HCT116 (cell line): ENCODE measurements around the gene NRCAM. TPM values are rescaled to one million over a fixed set of nuclear protein-coding genes. Genes with fewer than 3 reads are reported as not detected.

Experiments used
- ATAC-seq: fragments of 200-7000 bp; cut with Tn5 transposase; 2 replicates; pipeline ENCODE4 v1.9.1; 2020; ENCODE audit warnings: mild to moderate bottlenecking, moderate library complexity
- BruUV-seq: library from RNA; stranded (reverse); fragments of 400-500 nt; replicated peaks from 2 replicates; lab custom pipeline; 2021; lab: Mats Ljungman, UMichigan
- CTCF ChIA-PET: fragments of 300-600 bp; sonication (Branson Sonifier 250); formaldehyde crosslinking; loops from one replicate; lab custom pipeline; 2021; ENCODE audit warnings: antibody characterized with exemption; lab: Charles Lee
- POLR2A ChIA-PET: fragments of 300-600, 350-600 bp; sonication (Branson Sonifier 250); formaldehyde crosslinking; loops from one replicate; lab custom pipeline; 2021; ENCODE audit warnings: antibody characterized with exemption; lab: Charles Lee
- RAD21 ChIA-PET, 2 experiments: fragments of 300-600 bp; sonication (Branson Sonifier 250); formaldehyde crosslinking; loops; one replicate each; lab custom pipeline; 2023; ENCODE audit warnings: low total read pairs in 2 of 2; ENCODE audit not compliant: uncharacterized antibody in 2 of 2, unreplicated experiment in 2 of 2, low non-redundant PET in 1 of 2; lab: Charles Lee
- DNase-seq: peaks from one replicate; pipeline ENCODE4 v3.0.0-alpha.2; 2010; ENCODE audit warnings: low read depth, low spot score
- H2AFZ ChIP-seq: fragments of 200-600 bp; shearing (Covaris generic), sonication (generic); 2 replicates; pipeline ENCODE4 v1.6.1; 2017; ENCODE audit warnings: low read depth, mixed run types, mixed read lengths, antibody characterized with exemption, low read length; ENCODE audit not compliant: poor library complexity, severe bottlenecking
- H3K27ac ChIP-seq: 2 replicates; pipeline ENCODE4 v1.5.1; 2012; ENCODE audit warnings: low read depth, low read length
- H3K27me3 ChIP-seq: fragments of 200-600 bp; sonication (generic); 2 replicates; pipeline ENCODE4 v1.6.1; 2016; ENCODE audit warnings: mixed run types, low read length, mixed read lengths; ENCODE audit not compliant: insufficient read depth
- H3K36me3 ChIP-seq, 2 experiments: fragments of 200-500 bp in 1 of 2; fragments of 200-600 bp in 1 of 2; sonication (Bioruptor generic) in 1 of 2; sonication (generic) in 1 of 2; 2 replicates each; pipeline versions ENCODE4 v1.5.1 to v1.6.1; 2014 to 2016; ENCODE audit warnings: low read length in 2 of 2, inconsistent platforms in 1 of 2, mixed read lengths in 1 of 2, mixed run types in 1 of 2; ENCODE audit not compliant: insufficient read depth in 2 of 2, control insufficient read depth in 1 of 2
- H3K4me1 ChIP-seq, 2 experiments: fragments of 200-600 bp in 1 of 2; sonication (generic) in 1 of 2; 2 replicates each; pipeline versions ENCODE4 v1.5.1 to v1.6.1; 2012 to 2017; ENCODE audit warnings: low read length in 2 of 2, inconsistent platforms in 1 of 2, mild to moderate bottlenecking in 1 of 2, mixed read lengths in 1 of 2, mixed run types in 1 of 2, moderate library complexity in 1 of 2; ENCODE audit not compliant: insufficient read depth in 2 of 2, control insufficient read depth in 1 of 2
- H3K4me2 ChIP-seq: fragments of 200-600 bp; sonication (generic); 2 replicates; pipeline ENCODE4 v1.6.1; 2017; ENCODE audit warnings: mixed run types, low read length, mixed read lengths
- H3K4me3 ChIP-seq, 2 experiments: fragments of 200-600 bp in 1 of 2; sonication (generic) in 1 of 2; replicated peaks in 1 of 2; 2 replicates each; pipeline ENCODE4 v1.5.1; 2011 to 2016; ENCODE audit warnings: low read length in 2 of 2, control low read depth in 1 of 2, low read depth in 1 of 2, mild to moderate bottlenecking in 1 of 2, mixed read lengths in 1 of 2, mixed run types in 1 of 2
- H3K79me2 ChIP-seq: fragments of 200-600 bp; sonication (generic); 2 replicates; pipeline ENCODE4 v1.6.1; 2017; ENCODE audit warnings: mild to moderate bottlenecking, mixed run types, low read length, moderate library complexity, mixed read lengths; ENCODE audit not compliant: insufficient read depth
- H3K9ac ChIP-seq: fragments of 200-600 bp; sonication (generic); 2 replicates; pipeline ENCODE4 v1.6.1; 2016; ENCODE audit warnings: low read length, mixed read lengths
- H3K9me2 ChIP-seq: fragments of 200-600 bp; sonication (generic), shearing (Covaris generic); 2 replicates; pipeline ENCODE4 v1.6.1; 2017; ENCODE audit warnings: mixed run types, mild to moderate bottlenecking, moderate library complexity; ENCODE audit not compliant: insufficient read depth
- H3K9me3 ChIP-seq, 2 experiments: fragments of 200-500 bp in 1 of 2; fragments of 200-600 bp in 1 of 2; sonication (Bioruptor generic) in 1 of 2; sonication (generic) in 1 of 2; 2 replicates each; pipeline ENCODE4 v1.6.1; 2014 to 2017; ENCODE audit warnings: low read length in 2 of 2, mixed read lengths in 2 of 2, inconsistent platforms in 1 of 2, low read depth in 1 of 2, mild to moderate bottlenecking in 1 of 2, mixed run types in 1 of 2, moderate library complexity in 1 of 2; ENCODE audit not compliant: control insufficient read depth in 1 of 2, insufficient read depth in 1 of 2
- H4K20me1 ChIP-seq: fragments of 200-600 bp; sonication (generic), shearing (Covaris generic); 2 replicates; pipeline ENCODE4 v1.6.1; 2017; ENCODE audit warnings: mixed run types, mild to moderate bottlenecking, moderate library complexity; ENCODE audit not compliant: insufficient read depth
- CBX3 ChIP-seq: IDR thresholded peaks from 2 replicates; pipeline ENCODE4 v1.6.1; 2012; ENCODE audit warnings: low read depth
- CTCF ChIP-seq, 3 experiments: fragments of 200-600 bp in 1 of 3; sonication (generic) in 1 of 3; IDR thresholded peaks in 2 of 3; conservative IDR thresholded peaks in 1 of 3; 2 replicates each; pipeline ENCODE4 v1.5.1; 2012 to 2017; ENCODE audit warnings: low read depth in 2 of 3, low read length in 2 of 3, antibody characterized with exemption in 1 of 3, borderline replicate concordance in 1 of 3, control low read depth in 1 of 3, mild to moderate bottlenecking in 1 of 3, mixed read lengths in 1 of 3, mixed run types in 1 of 3, moderate library complexity in 1 of 3; ENCODE audit not compliant: insufficient read depth in 1 of 3
- ELF1 ChIP-seq: IDR thresholded peaks from 2 replicates; pipeline ENCODE4 v1.6.1; 2012; ENCODE audit warnings: low read depth, borderline replicate concordance
- EZH2 ChIP-seq: fragments of 200-600 bp; sonication (generic); IDR thresholded peaks from 2 replicates; pipeline ENCODE4 v1.6.1; 2017; ENCODE audit warnings: antibody characterized with exemption, mixed run types
- EZH2phosphoT487 ChIP-seq: fragments of 200-600 bp; IDR thresholded peaks from 2 replicates; pipeline ENCODE4 v1.6.1; 2018; ENCODE audit warnings: antibody characterized with exemption, borderline replicate concordance
- FOSL1 ChIP-seq: IDR thresholded peaks from 2 replicates; pipeline ENCODE4 v1.6.1; 2012; ENCODE audit warnings: low read depth
- JUND ChIP-seq: IDR thresholded peaks from 2 replicates; pipeline ENCODE4 v1.6.1; 2012
- MAX ChIP-seq: IDR thresholded peaks from 2 replicates; pipeline ENCODE4 v1.6.1; 2012
- POLR2AphosphoS5 ChIP-seq: IDR thresholded peaks from 2 replicates; pipeline ENCODE4 v1.6.1; 2011; ENCODE audit warnings: mild to moderate bottlenecking, low read depth, low read length, moderate library complexity
- RAD21 ChIP-seq: IDR thresholded peaks from 2 replicates; pipeline ENCODE4 v1.6.1; 2012; ENCODE audit warnings: low read depth, mild to moderate bottlenecking
- SP1 ChIP-seq: IDR thresholded peaks from 2 replicates; pipeline ENCODE4 v1.6.1; 2012; ENCODE audit warnings: low read depth
- SRF ChIP-seq: IDR thresholded peaks from 2 replicates; pipeline ENCODE4 v1.6.1; 2012; ENCODE audit warnings: low read depth
- TCF7L2 ChIP-seq: IDR thresholded peaks from 2 replicates; pipeline ENCODE4 v1.7.0; 2011; ENCODE audit warnings: borderline replicate concordance, inconsistent platforms; ENCODE audit not compliant: insufficient read depth, insufficient read length; ENCODE audit errors: extremely low read depth
- YY1 ChIP-seq: IDR thresholded peaks from 2 replicates; pipeline ENCODE4 v1.6.1; 2011; ENCODE audit warnings: low read length, low read depth, moderate library complexity, mild to moderate bottlenecking; ENCODE audit not compliant: insufficient replicate concordance; ENCODE audit errors: extremely low read depth
- ZBTB33 ChIP-seq: IDR thresholded peaks from 2 replicates; pipeline ENCODE4 v1.6.1; 2011; ENCODE audit warnings: mild to moderate bottlenecking, low read length, moderate library complexity; ENCODE audit not compliant: insufficient replicate concordance; ENCODE audit errors: extremely low read depth
- ZFX ChIP-seq: fragments of 450-650 bp; IDR thresholded peaks from 2 replicates; pipeline ENCODE4 v1.6.1; 2017
- intact Hi-C: fragments of 100-400 bp; cut with micrococcal nuclease; formaldehyde crosslinking; loops from 2 replicates; pipeline ENCODE4 v1.10.0; 2022
- total RNA-seq: library from RNA; stranded (reverse); gene quantifications from one replicate; pipeline ENCODE4 v1.2.1, GENCODE V29; 2021; ENCODE audit not compliant: unreplicated experiment

The NRCAM gene
- total RNA-seq, 1 experiment from 2014 or later: 0.15 TPM

- Histone ChIP-seq H3K79me2 (no peaks in the 10 kb centered on the region), H3K27ac (no peak overlapping the region), H4K20me1 (no peaks in the 10 kb centered on the region), H3K36me3 (no peaks in the 10 kb centered on the region), H3K9ac (no peak overlapping the region), H2AFZ (no peak overlapping the region), H3K4me1 (peaks cover 3 to 10% of the 10 kb centered on the region in 2 experiments; a peak in 3 of 4 replicates), H3K27me3 (no peaks in the 10 kb centered on the region), H3K9me2 (no peaks in the 10 kb centered on the region), H3K4me3 (no peak overlapping the region), H3K9me3 (no peaks in the 10 kb centered on the region), H3K4me2 (no peak overlapping the region)
- no TSS peak for BruUV-seq
- intact Hi-C loops: no loop called here
- ChIA-PET CTCF (no interaction called here), POLR2A (no interaction called here), RAD21 (no interaction called here)
- TF ChIP-seq EZH2 (no peak), FOSL1 (no peak), EZH2phosphoT487 (no peak), CBX3 (no peak), ZBTB33 (no peak), CTCF (IDR thresholded peaks at IDR 0.05 in 2 of 3, conservative IDR thresholded peaks at IDR 0.05 in 1 of 3; ENCODE audit: borderline replicate concordance in 1 of 3, insufficient read depth in 1 of 3, low read depth in 2 of 3, low read length in 2 of 3) (no peak), YY1 (no peak), RAD21 (no peak), TCF7L2 (no peak), POLR2AphosphoS5 (no peak), SP1 (no peak), JUND (no peak), MAX (no peak), SRF (no peak), ZFX (no peak), ELF1 (no peak)
- DNase-seq (no peak), ATAC-seq (no peak)
Observed at GRCh38 chr7:108268200-108268820, 187.9 kb downstream of the NRCAM start.
